ENCODE data around the gene DMXL1.

- TF ChIP-seq CTCF (IDR thresholded peaks at IDR 0.05; ENCODE audit: low read depth, low read length): no peak
- TF ChIP-seq POLR2A (IDR thresholded peaks at IDR 0.05; ENCODE audit: extremely low read depth, insufficient read length): peak; percentile 16
Measured at GRCh38 chr5:119070828-119071560, at the start of gene DMXL1.

Measured in NB4 (cell line).